Pons (tissue), 1 donor: ENCODE results near the gene CDHR5.
A peak's percentile ranks its signal among the peaks of the same experiment; 100 is the strongest.

Experiments used
- DNase-seq: peaks from one replicate; pipeline ENCODE4 v3.0.0-alpha.2; 2016; ENCODE audit warnings: low spot score

The CDHR5 gene

DNA sequence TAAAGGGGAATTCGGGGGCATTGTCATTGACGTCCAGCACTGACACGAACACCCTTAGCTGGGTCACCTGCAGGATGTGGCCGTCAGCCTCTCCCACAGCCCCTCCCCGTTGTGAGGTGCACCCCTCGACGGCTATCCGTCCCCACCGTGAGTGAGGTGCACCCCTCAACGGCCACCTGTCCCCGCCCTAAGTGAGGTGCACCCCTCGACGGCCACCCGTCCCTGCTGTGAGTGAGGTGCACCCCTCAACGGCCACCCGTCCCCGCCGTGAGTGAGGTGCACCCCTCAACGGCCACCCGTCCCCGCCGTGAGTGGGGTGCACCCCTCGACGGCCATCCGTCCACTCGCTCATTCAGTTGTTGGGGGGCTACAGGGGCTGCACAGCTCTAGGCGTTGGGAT, 2.9 kb downstream of the CDHR5 start:
- DNase-seq = no peak

DNA sequence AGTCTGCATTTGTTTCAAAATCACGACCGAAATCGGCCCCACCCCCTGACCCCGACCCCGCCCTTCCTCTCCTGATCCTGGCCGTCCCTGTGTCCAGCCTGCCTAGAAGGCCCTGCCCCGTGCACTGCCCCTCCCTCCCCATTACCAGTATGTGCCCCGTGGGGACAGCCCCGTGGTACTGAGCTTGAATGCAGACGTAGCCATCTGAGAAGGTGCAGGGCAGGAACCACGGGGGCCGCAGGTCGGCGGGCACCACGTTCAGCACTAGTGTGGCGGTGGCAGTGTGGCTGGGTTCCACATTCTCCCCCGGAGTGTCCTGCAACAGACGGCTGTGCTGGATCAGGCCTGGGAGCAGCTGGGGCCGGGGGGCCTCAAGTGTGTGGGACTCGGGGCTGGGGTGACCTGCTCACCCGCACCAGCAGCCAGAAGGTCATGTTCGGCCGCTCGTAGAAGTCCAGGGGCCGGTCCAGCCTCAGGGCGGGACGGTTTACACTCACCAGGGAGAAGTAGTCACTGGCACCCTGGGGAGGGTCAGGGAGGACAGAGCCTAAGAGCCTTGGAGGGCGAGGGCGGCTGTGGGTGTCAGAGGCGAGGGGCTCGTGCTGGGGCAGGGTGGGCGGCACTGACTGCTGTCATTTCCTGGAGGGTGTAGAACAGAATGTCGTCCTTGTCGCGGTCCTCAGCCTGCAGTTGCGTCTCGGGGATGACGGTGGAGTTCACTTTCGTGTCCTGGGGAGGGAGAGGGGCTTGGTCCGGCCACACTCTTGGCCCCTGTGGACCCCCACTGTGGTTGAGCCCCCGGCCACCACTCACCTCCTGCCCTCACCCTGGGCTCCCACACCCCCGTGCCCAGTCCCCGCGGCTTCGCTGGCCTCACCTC, 3.6 kb downstream of the CDHR5 start:
- no peak for DNase-seq

DNA sequence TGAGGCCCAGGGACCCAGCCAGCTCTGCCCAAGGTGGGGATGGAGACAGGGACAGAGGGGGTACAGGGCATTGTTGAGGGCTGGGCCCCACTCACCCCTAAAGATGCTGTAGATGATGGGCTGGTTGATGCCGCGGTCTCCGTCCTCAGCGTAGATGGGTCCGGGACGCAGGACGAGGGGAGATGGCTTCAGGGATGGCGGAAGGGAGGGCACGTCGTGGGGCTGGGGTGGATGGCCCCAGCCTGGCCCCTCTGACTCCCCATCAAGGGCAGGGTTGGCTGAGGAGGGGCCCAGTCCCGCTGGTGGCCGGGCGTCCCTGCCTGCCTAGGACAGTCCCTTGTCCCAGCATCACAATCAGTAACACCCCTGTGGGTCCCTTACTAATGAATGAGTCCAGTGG, 4.6 kb downstream of the CDHR5 start:
- no peak for DNase-seq

DNA sequence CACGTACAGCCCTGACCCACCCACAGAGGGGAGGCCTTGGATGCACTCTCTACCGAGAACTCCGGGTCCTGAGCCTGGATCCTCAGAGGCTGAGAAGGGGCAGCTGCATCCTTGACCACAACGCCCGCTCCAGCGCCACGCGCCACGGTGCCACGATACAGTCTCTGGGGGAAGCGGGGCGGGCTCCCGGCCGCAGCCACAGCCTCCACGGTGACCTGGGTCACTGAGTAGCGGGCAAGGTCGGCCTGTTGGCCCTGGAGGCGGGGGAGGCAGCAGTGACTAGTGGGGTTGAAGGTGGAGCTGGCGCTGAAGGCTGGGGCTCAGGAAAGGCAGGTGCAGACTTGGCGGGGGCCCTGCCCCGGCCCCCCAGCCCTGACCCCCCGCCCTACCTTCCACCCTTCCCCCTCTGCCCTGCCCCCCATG, 5.1 kb downstream of the CDHR5 start:
- DNase-seq = no peak

DNA sequence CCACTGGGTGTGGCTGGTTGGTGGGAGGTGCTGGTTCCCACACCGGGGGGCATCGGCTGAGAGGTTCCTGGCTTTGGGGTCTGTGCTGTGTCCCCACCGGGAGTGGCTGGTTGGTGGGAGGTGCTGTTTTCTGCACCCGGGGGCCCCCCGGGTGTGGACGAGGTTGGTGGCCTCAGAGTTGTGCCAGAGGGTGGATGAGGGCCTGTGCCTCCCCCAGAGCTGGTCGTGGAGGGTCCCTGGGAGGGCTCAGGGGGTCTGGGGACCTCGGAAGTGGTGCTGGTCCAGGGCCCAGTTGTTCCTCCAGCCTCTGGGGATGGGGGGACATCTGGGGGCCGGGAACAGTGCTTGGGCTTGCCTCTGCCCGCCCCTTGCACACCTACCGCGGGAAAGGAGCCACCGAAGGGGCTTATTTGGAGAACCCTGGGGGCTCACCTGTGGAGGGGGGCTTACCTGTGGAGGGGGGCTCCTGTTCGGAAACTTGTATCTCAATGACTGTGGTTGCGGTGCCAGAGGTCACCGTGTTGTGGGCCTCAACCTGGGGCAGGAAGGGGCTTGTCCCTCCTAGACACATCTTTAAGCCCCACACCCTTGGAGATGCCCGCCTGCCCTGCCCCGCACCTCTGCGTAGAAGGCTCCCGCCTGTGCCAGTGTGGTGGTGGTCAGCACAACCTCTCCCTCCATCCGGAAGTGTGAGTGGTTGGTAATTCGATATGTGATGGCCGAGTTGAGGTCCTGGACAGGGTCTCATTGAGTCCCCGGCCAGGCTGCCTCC, 5.7 kb downstream of the CDHR5 start:
- no peak for DNase-seq

DNA sequence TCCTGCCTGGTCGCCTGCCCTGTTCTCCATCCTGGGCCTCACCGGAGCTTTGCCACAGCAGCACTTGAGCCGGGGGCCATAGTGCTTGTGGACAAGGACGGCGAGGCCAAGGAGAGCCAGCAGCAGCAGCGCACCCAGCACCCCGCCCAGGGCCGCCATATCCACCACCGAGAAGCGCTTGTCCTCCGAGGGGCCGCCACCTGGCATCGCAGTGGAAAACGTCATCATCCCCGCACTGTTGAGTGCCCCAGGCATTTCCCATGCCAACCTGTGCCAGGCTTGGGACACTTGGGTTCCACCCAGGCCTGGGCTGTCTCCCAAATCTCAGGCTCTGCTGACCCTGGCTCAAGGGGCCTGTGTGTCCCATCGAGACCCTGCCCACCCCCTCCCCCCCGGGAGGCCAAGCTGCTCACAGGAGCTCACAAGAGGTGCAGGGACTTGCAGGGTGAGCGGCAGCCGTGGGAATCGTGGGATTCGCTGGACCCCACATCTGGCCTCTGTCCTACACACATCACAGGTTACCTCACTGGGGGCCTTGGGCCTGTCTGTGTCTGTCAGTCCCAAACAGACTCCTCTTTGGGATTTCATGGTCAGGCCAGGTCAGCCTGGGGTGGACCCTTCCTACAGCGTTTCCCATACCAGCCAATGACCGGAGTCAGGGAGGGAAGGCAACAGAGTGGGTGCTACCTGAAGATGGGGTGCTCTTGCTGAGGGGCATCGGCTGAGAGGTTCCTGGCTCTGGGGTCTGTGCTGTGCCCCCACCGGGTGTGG, 6.7 kb downstream of the CDHR5 start:
- no peak for DNase-seq

DNA sequence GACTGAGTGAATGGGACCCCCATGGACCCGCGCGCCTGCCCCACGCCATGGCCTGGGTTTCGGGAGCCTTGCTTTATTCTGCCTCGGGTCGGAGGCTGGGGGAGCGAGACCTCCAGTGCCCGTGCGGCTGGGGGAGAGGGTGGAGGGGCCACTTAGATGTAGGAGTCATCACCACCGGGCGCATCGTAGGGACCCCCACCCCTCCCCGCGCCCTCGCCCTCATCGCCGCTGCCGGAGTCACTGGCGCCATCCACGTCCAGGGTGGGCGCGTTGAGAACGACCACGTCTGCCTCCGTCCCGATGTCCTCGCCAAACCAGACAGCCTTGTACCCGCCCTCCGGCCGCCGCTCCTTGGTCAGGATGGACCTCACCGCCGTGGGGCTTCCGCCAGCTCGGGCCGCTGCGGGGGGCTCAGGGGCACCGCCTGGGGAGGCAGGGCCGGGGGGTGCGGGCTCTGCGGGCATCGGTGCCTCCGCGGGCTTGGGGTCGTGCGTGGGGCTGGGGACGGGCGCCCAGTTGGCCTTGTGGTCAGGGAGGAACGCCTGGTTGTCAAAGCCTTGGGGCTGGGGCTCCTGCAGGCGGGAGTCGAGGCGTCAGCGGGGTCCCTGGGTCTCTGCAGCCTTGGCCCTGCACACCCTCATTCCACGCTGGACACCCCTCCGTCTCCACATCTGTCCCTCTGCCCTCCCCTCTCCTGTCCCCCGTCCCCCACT, 7.4 kb downstream of the CDHR5 start:
- DNase-seq = no peak

DNA sequence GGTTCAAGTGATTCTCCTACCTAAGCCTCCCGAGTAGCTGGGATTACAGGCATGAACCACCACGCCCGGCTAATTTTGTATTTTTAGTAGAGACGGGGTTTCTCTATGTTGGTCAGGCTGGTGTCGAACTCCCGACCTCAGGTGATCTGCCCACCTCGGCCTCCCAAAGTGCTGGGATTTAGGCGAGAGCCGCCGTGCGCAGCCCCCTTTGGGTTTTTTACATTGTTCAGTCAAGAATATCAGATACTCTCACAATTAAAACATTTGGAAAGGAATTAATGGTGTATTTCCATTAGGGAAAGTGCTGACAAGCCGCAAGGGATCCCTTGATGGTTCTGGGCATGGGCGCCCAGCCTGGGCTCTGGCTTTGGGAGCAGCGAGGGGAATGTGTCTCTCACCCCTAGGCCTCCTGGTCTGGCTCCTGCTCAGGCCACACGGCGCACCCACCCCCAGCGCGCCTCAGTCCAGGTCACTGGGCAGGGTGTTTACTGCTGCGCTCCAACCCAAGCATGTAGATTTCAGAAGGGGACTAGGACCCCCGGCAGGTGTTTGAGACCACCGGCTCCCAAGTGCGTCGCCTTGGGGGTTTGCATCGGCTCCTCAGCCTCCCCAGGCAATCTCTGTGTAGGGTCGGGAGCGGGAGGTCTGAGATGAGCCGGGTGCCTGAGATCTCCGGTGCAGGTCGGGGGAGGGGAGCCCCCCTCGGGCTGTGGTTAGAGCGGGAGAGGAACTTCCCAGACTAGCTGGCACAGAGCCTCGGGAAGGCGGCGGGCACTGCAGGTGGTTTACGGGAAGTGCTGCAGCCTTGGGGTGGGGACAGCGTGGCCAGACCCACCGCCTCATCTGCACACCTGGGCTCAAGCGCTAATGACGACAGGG, 8.2 kb downstream of the CDHR5 start:
- no peak for DNase-seq

DNA sequence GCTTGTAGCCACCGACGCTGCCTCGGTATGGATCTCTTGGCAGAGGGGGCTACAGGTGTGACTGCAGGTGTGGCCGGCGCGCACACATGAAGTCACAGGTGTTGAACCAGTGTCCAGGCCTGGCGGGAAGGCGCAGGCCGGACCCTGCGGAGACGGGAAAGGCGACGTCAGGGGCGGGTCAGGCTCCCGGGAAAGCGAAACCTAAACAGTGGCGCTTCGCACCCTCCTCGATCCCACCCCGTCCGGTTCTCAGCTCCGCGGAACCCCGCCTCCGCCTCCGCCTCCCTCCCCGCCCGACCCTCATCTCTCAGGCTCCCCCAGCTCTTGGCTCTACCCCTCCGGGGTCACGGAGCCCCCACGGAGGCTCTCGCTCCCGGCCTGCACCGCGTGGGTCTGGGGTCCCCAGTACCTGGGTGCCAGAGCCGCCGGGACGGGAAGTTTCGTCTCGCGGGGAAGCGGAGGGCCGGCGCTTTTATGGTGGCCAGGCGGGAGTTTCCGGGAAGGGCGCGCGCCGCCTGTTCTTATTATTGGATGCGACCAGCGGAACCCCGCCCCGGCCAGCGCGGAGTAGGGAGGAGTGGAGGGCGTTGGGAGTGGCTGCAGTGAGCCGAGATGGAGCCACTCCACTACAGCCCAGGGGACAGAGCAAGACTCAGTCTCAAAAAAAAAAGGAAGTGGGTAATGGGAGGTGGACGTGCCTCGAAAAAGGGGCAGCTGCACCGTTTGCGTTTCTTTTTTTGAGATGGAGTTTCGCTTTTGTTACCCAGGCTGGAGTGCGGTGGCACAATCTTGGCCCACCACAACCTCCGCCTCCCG, 9.0 kb downstream of the CDHR5 start, which contains the start of gene IRF7:
Gene IRF7, minus strand, starts transcription at position 447 of the 816 bp plus-strand sequence. CDS start 586 bp downstream, outside the sequence.
- DNase-seq = peak; percentile 87

DNA sequence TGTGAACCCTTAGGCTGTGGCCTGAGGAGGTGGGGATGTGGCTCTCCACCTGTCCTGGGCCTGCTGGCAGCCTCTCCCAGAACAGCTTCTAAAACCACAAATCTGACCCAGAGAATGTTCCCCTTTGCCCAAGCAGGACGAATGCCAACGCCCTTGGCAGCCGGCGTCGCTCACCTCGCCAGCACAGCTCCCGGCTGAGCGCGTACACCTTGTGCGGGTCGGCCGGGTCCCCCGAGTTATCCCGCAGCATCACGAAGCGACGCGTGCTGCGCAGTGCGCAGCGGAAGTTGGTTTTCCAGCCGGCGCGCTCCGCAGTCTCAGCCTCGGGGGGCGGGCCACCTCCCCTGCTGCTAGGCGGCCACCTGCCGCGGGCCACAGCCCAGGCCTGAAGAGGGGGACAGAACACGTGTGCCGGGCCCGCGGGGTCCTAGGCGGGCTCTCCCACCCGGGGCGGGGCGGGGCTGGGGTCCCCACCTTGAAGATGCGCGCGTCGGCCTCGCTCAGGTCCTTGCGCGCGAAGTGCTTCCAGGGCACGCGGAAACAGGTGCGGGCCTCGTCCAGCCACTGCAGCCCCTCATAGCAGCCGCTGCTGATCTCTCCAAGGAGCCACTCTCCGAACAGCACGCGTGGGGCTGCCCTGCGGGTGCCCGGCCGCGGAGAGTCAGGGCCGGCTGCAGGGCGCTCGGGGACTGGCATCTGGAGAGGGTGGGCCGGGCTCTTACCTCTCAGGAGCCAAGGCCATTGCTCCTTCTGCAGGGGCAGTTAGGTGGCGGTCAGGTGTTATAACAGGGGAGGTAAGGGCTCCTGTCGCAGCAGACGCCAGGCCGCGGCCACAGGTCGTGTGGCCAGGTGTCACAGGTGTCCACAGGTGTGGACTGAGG, 9.9 kb downstream of the CDHR5 start:
- DNase-seq = no peak

DNA sequence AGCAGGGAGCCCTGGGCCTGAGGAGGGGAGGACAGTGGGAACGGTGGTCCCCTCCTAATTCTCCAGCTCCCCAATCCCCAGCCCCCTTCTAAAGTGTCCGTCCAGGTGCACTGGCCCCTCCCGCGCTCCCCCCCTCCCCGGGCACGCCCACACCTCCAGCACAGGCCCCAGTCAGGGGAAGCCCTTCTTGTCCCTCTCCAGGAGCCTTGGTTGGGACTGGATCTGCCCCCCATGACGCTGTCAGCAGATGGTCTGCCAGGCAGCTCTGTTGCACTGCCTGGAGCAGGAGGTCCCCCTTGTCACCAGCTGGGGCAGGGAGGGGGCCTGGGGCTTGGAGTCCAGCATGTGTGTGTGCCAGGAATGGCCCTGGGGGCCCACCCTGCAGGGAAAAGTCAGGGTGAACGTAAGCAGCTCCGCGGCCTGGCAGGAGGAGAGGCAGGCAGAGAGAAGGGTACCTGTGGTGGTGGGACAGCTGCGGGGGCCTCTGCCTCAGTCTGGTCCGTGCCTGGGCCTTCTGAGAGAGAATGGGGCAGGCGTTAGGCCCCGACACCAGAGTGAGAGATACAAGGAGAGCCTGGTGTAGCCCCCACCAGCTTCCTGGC, 10.6 kb downstream of the CDHR5 start:
- no peak for DNase-seq

DNA sequence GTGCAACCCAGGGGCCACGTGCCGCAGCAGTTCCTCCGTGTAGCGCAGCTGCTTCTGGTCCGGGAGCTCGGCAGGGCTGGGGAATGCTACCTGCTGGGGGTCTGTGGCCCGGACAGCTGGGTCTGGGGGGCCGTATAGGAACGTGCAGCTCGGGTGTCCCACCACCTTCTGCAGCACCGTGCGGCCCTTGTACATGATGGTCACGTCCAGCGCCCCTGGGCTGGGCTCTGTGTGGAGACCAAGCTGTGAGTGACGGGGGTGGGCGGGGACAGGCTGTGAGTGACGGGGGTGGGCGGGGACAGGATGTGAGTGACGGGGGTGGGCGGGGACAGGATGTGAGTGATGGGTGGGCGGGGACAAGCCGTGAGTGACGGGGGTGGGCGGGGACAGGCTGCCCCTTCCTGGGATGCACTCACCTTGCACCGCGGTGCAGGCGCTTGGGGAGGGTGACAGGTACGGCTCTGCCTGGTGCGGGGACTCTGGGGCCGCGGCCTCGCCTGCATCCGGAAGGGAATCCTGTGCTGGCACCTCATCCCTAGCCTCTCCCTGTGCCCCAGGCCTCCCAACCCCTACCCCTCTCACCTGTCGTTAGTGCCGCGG, 11.3 kb downstream of the CDHR5 start:
- no peak for DNase-seq

DNA sequence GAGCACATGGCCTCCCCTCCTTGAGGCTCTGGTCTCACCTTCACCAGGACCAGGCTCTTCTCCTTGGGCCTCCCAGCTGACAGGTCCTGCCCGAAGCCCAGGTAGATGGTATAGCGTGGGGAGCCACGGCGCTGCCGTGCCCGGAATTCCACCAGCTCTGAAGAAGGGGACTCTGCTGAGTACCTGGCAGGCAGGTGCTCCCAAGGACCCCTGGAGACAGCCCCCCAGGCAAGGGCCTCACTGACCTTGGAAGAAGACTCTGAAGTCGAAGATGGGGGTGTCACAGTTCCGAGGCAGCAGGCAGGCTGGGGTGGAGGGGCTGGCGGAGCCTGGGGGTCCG, 11.8 kb downstream of the CDHR5 start:
- DNase-seq = no peak

DNA sequence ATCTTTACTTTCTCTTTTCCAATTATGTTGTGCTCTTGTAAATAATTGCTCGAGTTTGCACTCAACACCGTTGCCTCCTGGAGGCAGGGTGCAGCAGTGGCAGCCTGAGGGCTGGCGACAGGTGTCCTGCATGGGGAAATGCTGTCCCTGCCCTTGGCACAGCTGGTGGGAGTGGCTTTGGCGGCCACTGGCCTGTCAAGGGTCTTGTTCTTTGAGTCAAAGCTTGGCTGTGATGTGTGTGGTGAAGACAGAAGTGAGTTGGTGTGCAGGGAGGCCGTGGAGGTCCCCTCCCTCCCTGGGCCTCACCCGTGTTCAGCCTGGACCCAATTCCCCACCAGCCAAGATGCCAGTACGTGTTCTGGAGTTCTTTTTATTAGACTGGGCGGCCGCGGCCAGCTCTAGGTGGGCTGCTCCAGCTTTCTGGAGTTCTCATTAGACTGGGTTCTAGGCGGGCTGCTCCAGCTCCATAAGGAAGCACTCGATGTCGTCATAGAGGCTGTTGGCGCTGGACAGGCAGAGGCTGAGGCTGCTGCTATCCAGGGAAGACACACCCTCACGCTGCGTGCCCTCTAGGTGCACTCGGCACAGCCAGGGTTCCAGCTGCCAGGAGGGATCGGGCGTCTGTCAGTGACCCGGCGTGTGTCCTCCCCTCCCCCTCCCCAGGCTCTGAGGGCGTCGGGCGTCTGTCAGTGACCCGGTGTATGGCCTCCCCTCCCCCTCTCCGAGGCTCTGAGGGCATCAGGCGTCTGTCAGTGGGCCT, 12.4 kb downstream of the CDHR5 start:
- no peak for DNase-seq

DNA sequence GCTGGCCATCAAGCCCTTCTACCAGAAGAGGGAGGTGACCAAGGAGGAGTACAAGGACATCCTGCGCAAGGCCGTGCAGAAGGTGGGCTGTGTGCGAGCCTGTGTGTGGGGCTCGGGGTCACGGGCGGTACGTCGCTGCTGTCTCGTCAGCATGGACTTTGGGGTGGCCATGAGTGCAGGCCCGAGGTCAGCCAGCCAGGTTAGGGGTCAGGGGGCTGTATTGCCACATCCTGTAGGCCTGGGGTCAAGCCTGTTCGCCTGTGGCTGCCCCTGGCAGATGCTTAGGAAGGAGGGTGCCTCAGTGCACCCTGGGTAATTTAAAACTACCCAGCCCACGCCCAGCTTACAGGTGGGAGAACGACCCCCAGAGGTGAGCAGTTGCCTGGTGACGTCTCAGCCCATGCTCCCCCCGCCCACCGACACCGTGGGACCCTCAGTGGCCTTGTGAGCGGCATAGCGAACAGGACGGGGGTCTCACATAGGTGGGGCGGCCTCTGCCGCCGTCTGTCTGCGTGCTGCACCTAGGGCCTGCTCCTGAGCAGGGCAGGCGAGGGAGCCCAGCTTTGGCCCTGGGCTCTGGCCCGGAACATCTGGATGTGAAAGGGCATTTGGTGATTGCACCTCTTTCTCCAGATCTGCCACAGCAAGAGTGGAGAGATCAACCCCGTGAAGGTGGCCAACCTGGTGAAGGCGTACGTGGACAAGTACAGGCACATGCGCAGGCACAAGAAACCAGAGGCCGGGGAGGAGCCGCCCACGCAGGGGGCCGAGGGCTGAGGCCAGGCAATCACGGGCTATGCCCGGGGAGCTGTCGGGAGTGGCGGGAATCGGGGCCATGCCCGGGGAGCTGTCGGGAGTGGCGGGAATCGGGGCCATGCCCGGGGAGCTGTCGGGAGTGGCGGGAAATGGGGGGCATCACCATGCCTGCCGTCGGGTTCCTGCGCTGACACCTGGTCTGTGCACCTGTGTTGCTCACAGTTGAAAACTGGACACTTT, 13.5 kb downstream of the CDHR5 start:
- no peak for DNase-seq

DNA sequence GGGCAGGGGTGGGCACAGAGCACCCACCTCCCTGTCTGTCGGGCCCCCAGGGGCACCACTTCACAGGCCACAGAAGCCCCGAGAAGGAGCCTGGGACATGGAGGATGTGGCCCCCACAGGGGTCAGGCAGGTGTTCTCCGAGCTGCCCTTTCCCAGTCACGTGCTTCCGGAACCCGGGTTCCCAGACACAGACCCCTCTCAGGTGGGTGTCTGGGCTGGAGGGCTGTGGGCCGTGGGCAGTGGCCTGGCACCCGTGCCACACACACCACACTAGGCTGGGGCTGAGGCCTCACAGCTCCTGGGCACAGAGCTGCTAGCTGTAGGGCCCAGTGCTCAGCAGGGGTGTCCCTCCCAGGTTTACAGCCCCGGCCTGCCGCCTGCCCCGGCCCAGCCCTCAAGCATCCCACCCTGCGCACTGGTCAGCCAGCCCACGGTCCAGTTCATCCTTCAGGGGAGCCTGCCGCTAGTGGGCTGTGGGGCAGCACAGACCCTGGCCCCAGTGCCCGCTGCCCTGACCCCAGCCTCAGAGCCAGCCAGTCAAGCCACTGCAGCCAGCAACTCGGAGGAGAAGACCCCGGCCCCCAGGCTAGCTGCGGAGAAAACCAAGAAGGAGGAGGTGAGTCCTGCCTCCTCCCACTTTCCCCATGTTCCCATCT, 14.5 kb downstream of the CDHR5 start:
- DNase-seq = no peak
